MM.1S (cell line): ENCODE results near the gene HIVEP2.

Source experiments
- DNase-seq: peaks from one replicate; pipeline ENCODE4 v3.0.0-alpha.2; 2015
- H2AFZ ChIP-seq: fragments of 300-600 bp; sonication (generic); 2 replicates; pipeline ENCODE4 v1.6.0; 2016; ENCODE audit warnings: antibody characterized with exemption, low read length
- H3F3A ChIP-seq: fragments of 300-600 bp; sonication (generic); 2 replicates; pipeline ENCODE4 v1.6.1; 2016; ENCODE audit warnings: mild to moderate bottlenecking, antibody characterized with exemption, low read length, moderate library complexity, mixed read lengths; ENCODE audit not compliant: insufficient read depth
- H3K27ac ChIP-seq: fragments of 300-600 bp; sonication (generic); 2 replicates; pipeline ENCODE4 v1.5.1; 2016; ENCODE audit warnings: mild to moderate bottlenecking, low read length
- H3K27me3 ChIP-seq: fragments of 300-600 bp; sonication (generic); replicated peaks from 2 replicates; pipeline ENCODE4 v1.6.0; 2016; ENCODE audit warnings: low read length; ENCODE audit not compliant: insufficient read depth
- H3K36me3 ChIP-seq: fragments of 300-600 bp; sonication (generic); replicated peaks from 2 replicates; pipeline ENCODE4 v1.6.1; 2016; ENCODE audit warnings: mild to moderate bottlenecking, low read length, mixed read lengths; ENCODE audit not compliant: insufficient read depth
- H3K4me1 ChIP-seq: fragments of 300-600 bp; sonication (generic); 2 replicates; pipeline ENCODE4 v1.6.1; 2016; ENCODE audit warnings: low read length, mixed read lengths
- H3K4me2 ChIP-seq: fragments of 300-600 bp; sonication (generic); 2 replicates; pipeline ENCODE4 v1.6.0; 2016; ENCODE audit warnings: low read depth, low read length
- H3K4me3 ChIP-seq: fragments of 300-600 bp; sonication (generic); 2 replicates; pipeline ENCODE4 v1.5.1; 2016; ENCODE audit warnings: low read length, mixed read lengths
- H3K79me2 ChIP-seq: fragments of 300-600 bp; sonication (generic); 2 replicates; pipeline ENCODE4 v1.6.1; 2016; ENCODE audit warnings: mixed run types, low read length, mixed read lengths
- H3K9ac ChIP-seq: fragments of 300-600 bp; sonication (generic); 2 replicates; pipeline ENCODE4 v1.6.1; 2016; ENCODE audit warnings: low read length, mixed read lengths
- H3K9me2 ChIP-seq: fragments of 300-600 bp; sonication (generic); replicated peaks from 2 replicates; pipeline ENCODE4 v1.6.1; 2016; ENCODE audit warnings: mild to moderate bottlenecking, low read length, mixed read lengths; ENCODE audit not compliant: insufficient read depth
- H3K9me3 ChIP-seq: fragments of 300-600 bp; sonication (generic); replicated peaks from 2 replicates; pipeline ENCODE4 v1.6.1; 2016; ENCODE audit warnings: mild to moderate bottlenecking, low read length, mixed read lengths; ENCODE audit not compliant: insufficient read depth
- H4K20me1 ChIP-seq: fragments of 300-600 bp; sonication (generic); 2 replicates; pipeline ENCODE4 v1.6.1; 2016; ENCODE audit warnings: mild to moderate bottlenecking, low read length, moderate library complexity, mixed read lengths; ENCODE audit not compliant: insufficient read depth
- EZH2 ChIP-seq: fragments of 300-600 bp; sonication (generic); optimal IDR thresholded peaks from 2 replicates; pipeline ENCODE3; 2017; ENCODE audit warnings: low read depth, mild to moderate bottlenecking, antibody characterized with exemption, low read length, mixed read lengths
- EZH2phosphoT487 ChIP-seq: fragments of 300-600 bp; sonication (generic); IDR thresholded peaks from 2 replicates; pipeline ENCODE4 v1.6.1; 2018; ENCODE audit warnings: antibody characterized with exemption, low read length
- TF ChIP-seq, protein P1 (sequence below): fragments of 300-600 bp; sonication (generic); IDR thresholded peaks from 2 replicates; pipeline ENCODE4 v1.5.1; 2016; ENCODE audit warnings: antibody characterized with exemption, low read length, mixed read lengths

Gene HIVEP2

DNA sequence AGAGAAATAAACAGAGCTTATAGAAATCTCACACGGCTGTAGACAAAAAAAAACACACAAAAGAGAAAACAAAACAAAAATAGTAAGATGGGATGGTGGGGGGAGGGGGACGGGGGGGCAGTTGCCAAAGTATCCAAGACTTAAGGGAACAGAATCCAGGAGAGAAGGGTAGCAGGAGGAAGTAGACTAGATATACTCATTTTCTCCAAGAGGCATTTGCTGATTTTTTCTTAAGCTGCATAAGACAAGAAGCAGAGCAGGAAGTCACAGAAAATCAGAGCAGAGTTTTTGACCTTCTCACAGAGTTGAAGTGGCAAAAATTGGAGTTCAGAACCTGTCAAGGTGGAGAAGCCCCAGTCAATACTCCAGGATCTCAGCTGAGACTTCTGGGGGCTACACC lies 237.7 kb downstream of the HIVEP2 start:
- Histone ChIP-seq H3K9me3 (no peaks in the 10 kb centered on the region), H3K79me2 (no peaks in the 10 kb centered on the region), H2AFZ (no peak overlapping the region), H3F3A (no peaks in the 10 kb centered on the region), H3K36me3 (no peaks in the 10 kb centered on the region), H3K4me3 (no peak overlapping the region), H3K9ac (no peak overlapping the region), H3K27me3 (no peaks in the 10 kb centered on the region), H4K20me1 (no peaks in the 10 kb centered on the region), H3K4me2 (no peak overlapping the region), H3K27ac (no peak overlapping the region), H3K4me1 (peaks cover 5% of the 10 kb centered on the region; the same call in 1 of the 2 replicates), H3K9me2 (no peaks in the 10 kb centered on the region)
- DNase-seq = no peak
- TF ChIP-seq, protein P1, sequence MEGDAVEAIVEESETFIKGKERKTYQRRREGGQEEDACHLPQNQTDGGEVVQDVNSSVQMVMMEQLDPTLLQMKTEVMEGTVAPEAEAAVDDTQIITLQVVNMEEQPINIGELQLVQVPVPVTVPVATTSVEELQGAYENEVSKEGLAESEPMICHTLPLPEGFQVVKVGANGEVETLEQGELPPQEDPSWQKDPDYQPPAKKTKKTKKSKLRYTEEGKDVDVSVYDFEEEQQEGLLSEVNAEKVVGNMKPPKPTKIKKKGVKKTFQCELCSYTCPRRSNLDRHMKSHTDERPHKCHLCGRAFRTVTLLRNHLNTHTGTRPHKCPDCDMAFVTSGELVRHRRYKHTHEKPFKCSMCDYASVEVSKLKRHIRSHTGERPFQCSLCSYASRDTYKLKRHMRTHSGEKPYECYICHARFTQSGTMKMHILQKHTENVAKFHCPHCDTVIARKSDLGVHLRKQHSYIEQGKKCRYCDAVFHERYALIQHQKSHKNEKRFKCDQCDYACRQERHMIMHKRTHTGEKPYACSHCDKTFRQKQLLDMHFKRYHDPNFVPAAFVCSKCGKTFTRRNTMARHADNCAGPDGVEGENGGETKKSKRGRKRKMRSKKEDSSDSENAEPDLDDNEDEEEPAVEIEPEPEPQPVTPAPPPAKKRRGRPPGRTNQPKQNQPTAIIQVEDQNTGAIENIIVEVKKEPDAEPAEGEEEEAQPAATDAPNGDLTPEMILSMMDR = no peak
- TF ChIP-seq EZH2phosphoT487 = no peak
- no peak for TF ChIP-seq EZH2

DNA sequence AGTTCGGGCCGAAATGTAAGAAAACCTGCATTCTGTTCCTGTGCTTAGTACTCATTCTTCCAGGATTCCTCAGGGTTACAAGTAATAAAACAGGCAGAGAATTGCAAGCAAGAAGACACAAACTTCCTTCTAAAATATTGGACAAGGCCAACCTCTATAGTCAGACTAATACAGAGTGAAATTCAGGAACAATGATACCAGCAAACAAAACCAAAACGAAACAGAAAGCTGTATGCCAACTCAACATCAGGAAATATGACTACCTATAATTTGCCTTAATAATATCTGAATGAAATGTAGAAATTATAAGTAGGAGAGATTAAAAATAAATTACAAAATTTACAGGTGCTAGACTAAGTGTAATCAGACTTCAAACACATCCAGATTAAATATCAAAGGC lies 238.8 kb downstream of the HIVEP2 start:
- peak overlapping the region; percentile 46 for H3K4me3 ChIP-seq

DNA sequence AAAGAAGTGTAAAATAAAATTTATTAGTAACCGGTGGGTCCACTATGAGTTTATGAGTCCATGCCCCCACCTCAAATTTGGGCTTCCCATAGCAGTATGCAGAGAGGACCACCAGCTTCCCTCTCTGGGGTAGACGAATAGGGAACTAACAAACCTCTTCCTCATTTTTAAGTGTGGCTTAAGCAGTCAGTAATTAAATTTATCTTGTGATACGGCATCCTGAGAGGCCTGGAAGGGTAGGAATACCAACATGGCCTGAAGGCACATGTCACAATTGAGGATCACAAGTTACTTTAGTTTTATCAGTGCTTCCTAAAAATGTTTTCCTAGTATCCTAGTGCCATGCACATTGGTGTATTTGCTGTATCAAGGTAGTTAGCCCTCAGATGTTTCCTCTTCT lies 239.9 kb downstream of the HIVEP2 start:
- no peak for DNase-seq
- TF ChIP-seq, protein P1 = no peak
- TF ChIP-seq EZH2phosphoT487 (no peak), EZH2 (no peak)

More for the DNA sequence above, 238.8 kb downstream of the HIVEP2 start:
- Histone ChIP-seq H3K9ac (no peak overlapping the region), H3K4me1 (peaks cover 5% of the 10 kb centered on the region; the same call in 1 of the 2 replicates), H3K9me2 (no peaks in the 10 kb centered on the region), H3K27me3 (no peaks in the 10 kb centered on the region), H3K9me3 (no peaks in the 10 kb centered on the region), H3K36me3 (no peaks in the 10 kb centered on the region), H2AFZ (peak overlapping the region; percentile 77), H3K27ac (peak overlapping the region; percentile 16; the same call in 1 of the 2 replicates), H3K4me2 (peak overlapping the region; percentile 76), H3F3A (no peaks in the 10 kb centered on the region), H4K20me1 (no peaks in the 10 kb centered on the region), H3K79me2 (no peaks in the 10 kb centered on the region)
- DNase-seq = peak; percentile 23
- TF ChIP-seq EZH2 (no peak), EZH2phosphoT487 (no peak)
- TF ChIP-seq, protein P1 = no peak

More for the DNA sequence above, 239.9 kb downstream of the HIVEP2 start:
- Histone ChIP-seq H3K36me3 (no peaks in the 10 kb centered on the region), H3K4me1 (peaks cover 5% of the 10 kb centered on the region; the same call in 1 of the 2 replicates), H3K4me2 (no peak overlapping the region), H3K27me3 (no peaks in the 10 kb centered on the region), H4K20me1 (no peaks in the 10 kb centered on the region), H3K27ac (no peak overlapping the region), H3K9me3 (no peaks in the 10 kb centered on the region), H3K79me2 (no peaks in the 10 kb centered on the region), H3K4me3 (no peak overlapping the region), H3F3A (no peaks in the 10 kb centered on the region), H2AFZ (no peak overlapping the region), H3K9me2 (no peaks in the 10 kb centered on the region), H3K9ac (no peak overlapping the region)
